Right lobe of liver (tissue), 6 donors: ENCODE data around the gene UTP4. TPM values are rescaled to one million over a fixed set of nuclear protein-coding genes. Genes with fewer than 3 reads are reported as not detected.

ENCODE experiments used
- ATAC-seq, 4 donors: fragments of 200-7000 bp; cut with Tn5 transposase; one replicate each; pipeline ENCODE4 v1.9.1; 2020; ENCODE audit warnings: mild to moderate bottlenecking in 4 of 4, moderate library complexity in 4 of 4
- DNase-seq, 3 donors: peaks; one replicate each; pipeline ENCODE4 v3.0.0-alpha.2; 2020
- H3K27ac ChIP-seq, 3 donors: fragments of 200-600 bp; one replicate each; pipeline ENCODE4 v1.8.0; 2022
- H3K27me3 ChIP-seq, 2 donors: fragments of 200-600 bp; one replicate each; pipeline ENCODE4 v1.8.0; 2022
- H3K36me3 ChIP-seq, 4 donors: fragments of 200-600 bp; sonication (generic) in 1 of 4; one replicate each; pipeline versions ENCODE4 v1.5.1 to v1.8.0; 2017 to 2022; ENCODE audit warnings: control low read depth in 1 of 4
- H3K4me1 ChIP-seq, 4 donors: fragments of 200-600 bp; sonication (generic) in 1 of 4; one replicate each; pipeline versions ENCODE4 v1.5.1 to v1.8.0; 2017 to 2022; ENCODE audit warnings: control low read depth in 1 of 4
- H3K4me3 ChIP-seq, 3 donors: fragments of 200-600 bp; one replicate each; pipeline ENCODE4 v1.8.0; 2022
- H3K9me3 ChIP-seq, 4 donors: fragments of 200-600 bp; sonication (generic) in 1 of 4; one replicate each; pipeline versions ENCODE4 v1.5.1 to v1.8.0; 2017 to 2022; ENCODE audit warnings: control low read depth in 1 of 4
- POLR2A ChIP-seq: fragments of 450-650 bp; IDR thresholded peaks from one replicate; pipeline ENCODE4 v1.6.1; 2017; ENCODE audit warnings: antibody characterized with exemption, mild to moderate bottlenecking
- WGBS: methylation state at CpG from one replicate; pipeline ENCODE4 v1.1.6; 2018; ENCODE audit warnings: low coverage, low lambda C conversion rate; ENCODE audit not compliant: insufficient coverage; ENCODE audit errors: missing lambda C conversion rate; 5-methylcytosine and 5-hydroxymethylcytosine counted together
- intact Hi-C, 2 donors: fragments of 100-400 bp; cut with DNase I; formaldehyde crosslinking; loops; one replicate each; pipeline versions ENCODE4 v1.11.2 to v1.14.1; 2022
- long read RNA-seq: library from polyadenylated mRNA; unstranded; transcript quantifications from one replicate; pipeline ENCODE4 v2.0.0, GENCODE V29; 2019
- total RNA-seq, 6 experiments: library from RNA; depleted of rRNA in 2 of 6; stranded (reverse); fragments of >200 nt in 2 of 6; fragmentation: NEBNext Ultra II Directional in 3 of 6; extraction: Animal tissue kit (Norgen Biotek cat#: 25700) in 3 of 6; gene quantifications; one replicate each; pipeline versions ENCODE4 v1.1.0 to v1.2.4, GENCODE V29; 2016 to 2023
- TF ChIP-seq, protein P1 (sequence below), 4 donors: fragments of 200-600 bp in 3 of 4; fragments of 450-650 bp in 1 of 4; IDR thresholded peaks; one replicate each; pipeline versions ENCODE4 v1.5.1 to v1.8.0; 2016 to 2022; ENCODE audit warnings: antibody characterized with exemption in 4 of 4, mild to moderate bottlenecking in 2 of 4
- donor health status: DM: no; HTN: yes; CAD: no.
- donor health status: DM: no; HTN: no; CAD: no.
- donor health status: DM: no; HTN: no; CAD: no.
- donor health status: DM: no; HTN: yes; CAD: no.
- donor health status: DM: no; HTN: yes; CAD: no.

Gene UTP4
- 10 to 100 TPM; 13.9 to 22.2 (median 19.6) TPM for total RNA-seq
- long read RNA-seq, partial matches to known transcripts, result 1 of 5 reads
- long read RNA-seq, other reads (novel, unspliced or antisense), result 0 of 5 reads

DNA sequence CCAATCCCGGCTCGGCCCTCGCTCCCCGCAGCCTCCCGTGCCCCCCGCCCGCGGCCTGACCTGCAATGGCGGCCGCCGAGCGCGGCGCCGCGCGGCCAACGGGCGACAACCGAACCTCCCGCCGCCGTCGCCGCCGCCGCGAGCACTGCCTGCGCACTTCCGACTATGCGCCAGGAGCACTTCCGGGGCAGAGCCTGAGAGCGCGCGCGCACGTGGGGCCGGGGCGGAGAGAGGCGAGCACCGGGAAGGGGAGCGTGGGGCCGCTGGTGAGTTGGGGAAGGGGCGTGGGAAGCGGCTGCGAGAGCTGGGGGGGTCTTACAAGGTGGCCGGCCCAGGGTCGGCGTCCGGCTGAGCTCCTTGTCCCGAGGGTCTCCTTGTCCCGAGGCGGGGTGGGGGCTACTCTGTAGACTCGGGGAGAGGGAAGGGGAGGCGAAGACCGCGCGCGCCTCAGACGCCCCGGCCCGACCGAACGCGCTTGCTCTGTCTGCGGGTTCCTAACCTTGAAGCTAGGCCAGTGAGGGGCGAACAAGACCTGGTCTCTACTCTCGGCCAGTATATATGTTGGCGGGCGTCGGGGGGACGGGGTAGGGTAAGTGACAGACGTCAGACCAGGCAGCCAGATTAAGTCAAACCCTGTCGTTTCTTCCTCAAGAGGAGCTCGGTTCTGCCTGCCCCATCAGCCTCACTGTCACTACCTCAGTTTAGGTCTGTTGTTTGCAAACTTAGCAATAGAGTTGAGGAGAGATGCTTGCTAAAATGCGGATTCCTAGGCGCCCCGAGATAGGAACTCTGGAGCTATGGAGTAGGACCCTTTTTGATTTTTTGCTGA lies at the start of gene UTP4, which contains the start of gene CHTF8:
Gene UTP4, plus strand, starts transcription at position 226 of the 829 bp plus-strand sequence. CDS start 811 bp downstream, outside the sequence.
Gene CHTF8, minus strand, starts transcription at position 165 of the 829 bp plus-strand sequence. CDS start 11,130 bp downstream, outside the sequence.
- 3% methylated on average over 13 of the region's 78 CpGs for WGBS
- TF ChIP-seq, protein P1, sequence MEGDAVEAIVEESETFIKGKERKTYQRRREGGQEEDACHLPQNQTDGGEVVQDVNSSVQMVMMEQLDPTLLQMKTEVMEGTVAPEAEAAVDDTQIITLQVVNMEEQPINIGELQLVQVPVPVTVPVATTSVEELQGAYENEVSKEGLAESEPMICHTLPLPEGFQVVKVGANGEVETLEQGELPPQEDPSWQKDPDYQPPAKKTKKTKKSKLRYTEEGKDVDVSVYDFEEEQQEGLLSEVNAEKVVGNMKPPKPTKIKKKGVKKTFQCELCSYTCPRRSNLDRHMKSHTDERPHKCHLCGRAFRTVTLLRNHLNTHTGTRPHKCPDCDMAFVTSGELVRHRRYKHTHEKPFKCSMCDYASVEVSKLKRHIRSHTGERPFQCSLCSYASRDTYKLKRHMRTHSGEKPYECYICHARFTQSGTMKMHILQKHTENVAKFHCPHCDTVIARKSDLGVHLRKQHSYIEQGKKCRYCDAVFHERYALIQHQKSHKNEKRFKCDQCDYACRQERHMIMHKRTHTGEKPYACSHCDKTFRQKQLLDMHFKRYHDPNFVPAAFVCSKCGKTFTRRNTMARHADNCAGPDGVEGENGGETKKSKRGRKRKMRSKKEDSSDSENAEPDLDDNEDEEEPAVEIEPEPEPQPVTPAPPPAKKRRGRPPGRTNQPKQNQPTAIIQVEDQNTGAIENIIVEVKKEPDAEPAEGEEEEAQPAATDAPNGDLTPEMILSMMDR (IDR thresholded peaks at IDR 0.05), result no peak
- TF ChIP-seq POLR2A, result peak; percentile 94
- peaks cover 0 to 13% (median 0%) of the 10 kb centered on the region in 4 donors for H3K36me3 ChIP-seq
- intact Hi-C loops, result no loop called here
- DNase-seq (peak; percentile 89 to 90 (median 90)), ATAC-seq (peak; percentile 90 to 95 (median 94))
- H3K9me3 ChIP-seq, result no peaks in the 10 kb centered on the region
- H3K27ac ChIP-seq, result peak within 1 kb of the TSS; percentile 68 to 91 (median 87)
- peak within 1 kb of the TSS; percentile 87 to 93 (median 90) for H3K4me3 ChIP-seq
- no peaks in the 10 kb centered on the region for H3K27me3 ChIP-seq
- H3K4me1 ChIP-seq, result peaks cover 0 to 29% (median 0%) of the 10 kb centered on the region in 4 donors

DNA sequence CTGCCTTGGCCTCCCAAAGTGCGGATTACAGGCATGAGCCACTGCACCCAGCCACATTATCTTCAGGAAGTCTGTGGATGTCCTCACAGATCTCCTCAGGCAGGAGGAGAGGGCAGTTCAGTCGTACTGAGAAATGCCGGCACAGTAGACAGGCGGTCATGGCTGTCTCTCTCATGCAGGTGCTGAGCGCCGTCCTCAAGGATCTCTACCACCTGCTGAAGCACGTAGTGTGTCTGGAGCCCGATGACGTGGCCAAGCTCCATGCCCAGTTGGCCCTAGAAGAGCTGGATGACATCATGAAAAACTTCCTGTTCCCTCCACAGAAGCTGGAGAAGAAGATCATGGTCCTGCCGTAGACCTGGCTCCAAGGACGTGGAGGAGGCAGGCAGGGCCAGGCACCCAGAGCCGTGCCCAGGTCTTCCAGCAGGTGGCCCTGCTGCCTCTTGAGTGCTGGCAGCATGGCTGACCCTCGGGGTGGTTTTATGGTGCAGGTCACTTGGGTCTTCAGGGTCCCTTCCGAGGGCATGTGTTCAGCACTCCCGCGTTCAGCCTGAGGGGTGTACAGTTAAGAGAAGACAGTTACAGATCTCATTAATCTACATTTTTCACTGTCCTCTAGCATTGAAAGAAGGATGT lies 49.0 kb upstream of the UTP4 start:
- ATAC-seq (peak; percentile 53 to 66 (median 60)), DNase-seq (no peak)
- no peak overlapping the region for H3K27ac ChIP-seq
- 90% methylated on average over 5 of the region's 16 CpGs for WGBS
- peaks cover 0 to 5% (median 0%) of the 10 kb centered on the region in 4 donors for H3K36me3 ChIP-seq
- intact Hi-C loops, result no loop called here
- H3K27me3 ChIP-seq, result no peaks in the 10 kb centered on the region
- no peaks in the 10 kb centered on the region for H3K9me3 ChIP-seq
- peaks cover 0 to 2% (median 0%) of the 10 kb centered on the region in 4 donors for H3K4me1 ChIP-seq
- no peak overlapping the region for H3K4me3 ChIP-seq
- TF ChIP-seq POLR2A, result no peak
- TF ChIP-seq, protein P1 (IDR thresholded peaks at IDR 0.05), result peak in 3 of 4 donors; percentile 19 to 43 (median 27)

DNA sequence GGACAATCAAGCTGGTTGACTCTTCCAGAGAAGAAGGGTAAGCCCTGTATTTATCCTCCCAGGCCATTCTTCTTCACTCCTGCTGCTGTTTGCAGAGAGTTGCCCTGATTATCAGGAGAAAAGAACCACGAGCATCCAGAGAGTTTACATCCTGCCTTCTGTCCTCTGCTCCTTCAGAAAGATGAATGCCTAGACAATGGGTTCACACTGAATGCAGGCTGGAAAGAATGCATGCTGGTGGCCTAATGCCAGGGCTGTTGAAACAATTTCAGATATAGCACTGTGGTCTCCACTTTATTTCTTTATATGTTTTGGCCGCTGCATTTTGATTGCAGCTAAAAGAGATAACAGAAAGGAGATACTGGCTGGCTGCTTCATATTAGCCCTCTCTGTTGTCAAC lies 48.2 kb upstream of the UTP4 start:
- H3K27ac ChIP-seq, result no peak overlapping the region
- peaks cover 0 to 10% (median 2%) of the 10 kb centered on the region in 4 donors for H3K4me1 ChIP-seq
- WGBS, result 90% methylated on average over 1 of the region's 2 CpGs
- no peaks in the 10 kb centered on the region for H3K9me3 ChIP-seq
- ATAC-seq, result no peak
- no peaks in the 10 kb centered on the region for H3K27me3 ChIP-seq
- H3K4me3 ChIP-seq, result no peak overlapping the region
- intact Hi-C loops, result no loop called here
- peaks cover 0 to 5% (median 0%) of the 10 kb centered on the region in 4 donors for H3K36me3 ChIP-seq
- no peak for DNase-seq
- TF ChIP-seq, protein P1 (IDR thresholded peaks at IDR 0.05), result no peak
- no peak for TF ChIP-seq POLR2A

DNA sequence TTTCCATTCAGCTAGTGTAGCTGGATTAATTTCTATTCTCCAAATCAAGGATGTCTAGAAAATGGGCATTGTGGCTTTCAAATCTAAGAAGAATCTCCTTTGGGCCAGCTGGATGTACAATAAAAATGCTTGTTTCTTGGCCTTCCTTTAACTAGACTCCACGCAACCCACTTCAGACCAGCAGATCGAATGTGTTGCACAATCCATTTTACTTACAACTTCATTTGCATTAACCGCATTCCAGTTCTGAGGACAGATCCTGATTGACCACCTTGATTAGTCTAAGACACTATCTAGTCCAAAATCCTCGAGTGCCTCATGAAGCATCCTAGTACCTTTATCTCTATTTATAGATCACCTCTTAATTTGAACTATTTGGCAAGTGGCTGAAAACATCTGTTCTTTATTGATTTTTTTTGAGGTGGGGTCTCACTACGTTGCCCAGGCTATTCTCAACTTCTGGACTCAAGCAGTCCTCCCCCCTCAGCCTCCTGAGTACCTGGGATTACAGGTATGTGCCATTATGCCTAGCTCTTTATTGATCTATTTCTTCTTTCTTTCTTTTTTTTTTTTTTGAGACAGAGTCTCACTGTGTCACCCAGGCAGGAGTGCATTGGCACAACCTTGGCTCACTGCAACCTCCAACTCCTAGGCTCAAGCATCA lies 47.3 kb upstream of the UTP4 start:
- H3K4me1 ChIP-seq, result peaks cover 0 to 18% (median 5%) of the 10 kb centered on the region in 4 donors
- H3K4me3 ChIP-seq, result no peak overlapping the region
- H3K27me3 ChIP-seq, result no peaks in the 10 kb centered on the region
- intact Hi-C loops, result no loop called here
- ATAC-seq (no peak), DNase-seq (no peak)
- no peak overlapping the region for H3K27ac ChIP-seq
- H3K9me3 ChIP-seq, result no peaks in the 10 kb centered on the region
- no peak for TF ChIP-seq POLR2A
- TF ChIP-seq, protein P1 (IDR thresholded peaks at IDR 0.05), result no peak
- H3K36me3 ChIP-seq, result peaks cover 0 to 5% (median 0%) of the 10 kb centered on the region in 4 donors
- WGBS, result 75% methylated on average over 5 of the region's 5 CpGs
